ENCODE results near the gene MINPP1. TPM values are rescaled to one million over a fixed set of nuclear protein-coding genes. Genes with fewer than 3 reads are reported as not detected.

Gene MINPP1
- total and polyA plus RNA-seq, 2 of the 13 experiments (the other 11 are each of a cell fraction or from before 2014, with no cell fraction given): 19.2 to 53.7 TPM

DNA sequence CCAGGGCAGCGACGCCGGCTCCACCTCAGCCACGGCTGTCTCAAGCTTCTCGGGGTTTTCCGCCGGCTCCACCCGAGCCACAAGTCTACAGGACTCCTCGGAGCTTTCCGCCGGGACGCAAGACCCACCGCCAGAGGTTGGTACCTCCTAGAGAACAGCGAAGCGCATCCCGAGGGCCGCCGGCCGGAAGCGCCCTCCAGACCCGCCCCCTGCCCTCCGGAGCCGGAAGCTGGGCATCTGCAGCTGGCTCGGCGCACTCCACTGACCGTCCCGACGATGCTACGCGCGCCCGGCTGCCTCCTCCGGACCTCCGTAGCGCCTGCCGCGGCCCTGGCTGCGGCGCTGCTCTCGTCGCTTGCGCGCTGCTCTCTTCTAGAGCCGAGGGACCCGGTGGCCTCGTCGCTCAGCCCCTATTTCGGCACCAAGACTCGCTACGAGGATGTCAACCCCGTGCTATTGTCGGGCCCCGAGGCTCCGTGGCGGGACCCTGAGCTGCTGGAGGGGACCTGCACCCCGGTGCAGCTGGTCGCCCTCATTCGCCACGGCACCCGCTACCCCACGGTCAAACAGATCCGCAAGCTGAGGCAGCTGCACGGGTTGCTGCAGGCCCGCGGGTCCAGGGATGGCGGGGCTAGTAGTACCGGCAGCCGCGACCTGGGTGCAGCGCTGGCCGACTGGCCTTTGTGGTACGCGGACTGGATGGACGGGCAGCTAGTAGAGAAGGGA, at the start of gene MINPP1 (continued):
- TF ChIP-seq, protein P1, sequence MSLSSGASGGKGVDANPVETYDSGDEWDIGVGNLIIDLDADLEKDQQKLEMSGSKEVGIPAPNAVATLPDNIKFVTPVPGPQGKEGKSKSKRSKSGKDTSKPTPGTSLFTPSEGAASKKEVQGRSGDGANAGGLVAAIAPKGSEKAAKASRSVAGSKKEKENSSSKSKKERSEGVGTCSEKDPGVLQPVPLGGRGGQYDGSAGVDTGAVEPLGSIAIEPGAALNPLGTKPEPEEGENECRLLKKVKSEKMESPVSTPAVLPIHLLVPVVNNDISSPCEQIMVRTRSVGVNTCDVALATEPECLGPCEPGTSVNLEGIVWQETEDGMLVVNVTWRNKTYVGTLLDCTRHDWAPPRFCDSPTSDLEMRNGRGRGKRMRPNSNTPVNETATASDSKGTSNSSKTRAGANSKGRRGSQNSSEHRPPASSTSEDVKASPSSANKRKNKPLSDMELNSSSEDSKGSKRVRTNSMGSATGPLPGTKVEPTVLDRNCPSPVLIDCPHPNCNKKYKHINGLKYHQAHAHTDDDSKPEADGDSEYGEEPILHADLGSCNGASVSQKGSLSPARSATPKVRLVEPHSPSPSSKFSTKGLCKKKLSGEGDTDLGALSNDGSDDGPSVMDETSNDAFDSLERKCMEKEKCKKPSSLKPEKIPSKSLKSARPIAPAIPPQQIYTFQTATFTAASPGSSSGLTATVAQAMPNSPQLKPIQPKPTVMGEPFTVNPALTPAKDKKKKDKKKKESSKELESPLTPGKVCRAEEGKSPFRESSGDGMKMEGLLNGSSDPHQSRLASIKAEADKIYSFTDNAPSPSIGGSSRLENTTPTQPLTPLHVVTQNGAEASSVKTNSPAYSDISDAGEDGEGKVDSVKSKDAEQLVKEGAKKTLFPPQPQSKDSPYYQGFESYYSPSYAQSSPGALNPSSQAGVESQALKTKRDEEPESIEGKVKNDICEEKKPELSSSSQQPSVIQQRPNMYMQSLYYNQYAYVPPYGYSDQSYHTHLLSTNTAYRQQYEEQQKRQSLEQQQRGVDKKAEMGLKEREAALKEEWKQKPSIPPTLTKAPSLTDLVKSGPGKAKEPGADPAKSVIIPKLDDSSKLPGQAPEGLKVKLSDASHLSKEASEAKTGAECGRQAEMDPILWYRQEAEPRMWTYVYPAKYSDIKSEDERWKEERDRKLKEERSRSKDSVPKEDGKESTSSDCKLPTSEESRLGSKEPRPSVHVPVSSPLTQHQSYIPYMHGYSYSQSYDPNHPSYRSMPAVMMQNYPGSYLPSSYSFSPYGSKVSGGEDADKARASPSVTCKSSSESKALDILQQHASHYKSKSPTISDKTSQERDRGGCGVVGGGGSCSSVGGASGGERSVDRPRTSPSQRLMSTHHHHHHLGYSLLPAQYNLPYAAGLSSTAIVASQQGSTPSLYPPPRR (CRISPR knock-in tag; IDR thresholded peaks at IDR 0.05; ENCODE audit: borderline replicate concordance): peak; percentile 20; the same call in 1 of the 2 replicates
- no peak for TF ChIP-seq ZNF773 (CRISPR knock-in tag; IDR thresholded peaks at IDR 0.05; ENCODE audit: borderline replicate concordance)
- TF ChIP-seq, protein P2, sequence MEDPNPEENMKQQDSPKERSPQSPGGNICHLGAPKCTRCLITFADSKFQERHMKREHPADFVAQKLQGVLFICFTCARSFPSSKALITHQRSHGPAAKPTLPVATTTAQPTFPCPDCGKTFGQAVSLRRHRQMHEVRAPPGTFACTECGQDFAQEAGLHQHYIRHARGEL (CRISPR knock-in tag; IDR thresholded peaks at IDR 0.05): peak; percentile 68; the same call in 1 of the 2 replicates
- TF ChIP-seq, protein P3, sequence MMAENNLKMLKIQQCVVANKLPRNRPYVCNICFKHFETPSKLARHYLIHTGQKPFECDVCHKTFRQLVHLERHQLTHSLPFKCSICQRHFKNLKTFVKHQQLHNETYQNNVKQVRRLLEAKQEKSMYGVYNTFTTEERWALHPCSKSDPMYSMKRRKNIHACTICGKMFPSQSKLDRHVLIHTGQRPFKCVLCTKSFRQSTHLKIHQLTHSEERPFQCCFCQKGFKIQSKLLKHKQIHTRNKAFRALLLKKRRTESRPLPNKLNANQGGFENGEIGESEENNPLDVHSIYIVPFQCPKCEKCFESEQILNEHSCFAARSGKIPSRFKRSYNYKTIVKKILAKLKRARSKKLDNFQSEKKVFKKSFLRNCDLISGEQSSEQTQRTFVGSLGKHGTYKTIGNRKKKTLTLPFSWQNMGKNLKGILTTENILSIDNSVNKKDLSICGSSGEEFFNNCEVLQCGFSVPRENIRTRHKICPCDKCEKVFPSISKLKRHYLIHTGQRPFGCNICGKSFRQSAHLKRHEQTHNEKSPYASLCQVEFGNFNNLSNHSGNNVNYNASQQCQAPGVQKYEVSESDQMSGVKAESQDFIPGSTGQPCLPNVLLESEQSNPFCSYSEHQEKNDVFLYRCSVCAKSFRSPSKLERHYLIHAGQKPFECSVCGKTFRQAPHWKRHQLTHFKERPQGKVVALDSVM (CRISPR knock-in tag; IDR thresholded peaks at IDR 0.05): peak; percentile 57; the same call in 1 of the 2 replicates
- peak; percentile 61 for TF ChIP-seq RBM39 (IDR thresholded peaks at IDR 0.05; ENCODE audit: low read depth, low read length, poor library complexity, severe bottlenecking)
- no peak for TF ChIP-seq ZNF567 (CRISPR knock-in tag; IDR thresholded peaks at IDR 0.05; ENCODE audit: borderline replicate concordance)
- peak; percentile 57; the same call in 1 of the 2 replicates for TF ChIP-seq ELF3 (CRISPR knock-in tag; IDR thresholded peaks at IDR 0.05)
- TF ChIP-seq ZFP1 (CRISPR knock-in tag; IDR thresholded peaks at IDR 0.05): 0 out of 2 replicates have a peak, but pooled peaks have one; percentile 12
- TF ChIP-seq TGIF2 (CRISPR knock-in tag; IDR thresholded peaks at IDR 0.05): 0 out of 2 replicates have a peak, but pooled peaks have one; percentile 35
- TF ChIP-seq ZNF768 (CRISPR knock-in tag; IDR thresholded peaks at IDR 0.05): peak; percentile 47
- TF ChIP-seq ARNT2 (CRISPR knock-in tag; IDR thresholded peaks at IDR 0.05; ENCODE audit: low read depth): peak; percentile 58; the same call in 1 of the 2 replicates
- TF ChIP-seq SAP130 (CRISPR knock-in tag; IDR thresholded peaks at IDR 0.05; ENCODE audit: low read depth): peak; percentile 88
- TF ChIP-seq BCL3 (CRISPR knock-in tag; IDR thresholded peaks at IDR 0.05): 0 out of 2 replicates have a peak, but pooled peaks have one; percentile 35
- TF ChIP-seq SP5 (CRISPR knock-in tag; IDR thresholded peaks at IDR 0.05; ENCODE audit: borderline replicate concordance, low read depth): 0 out of 2 replicates have a peak, but pooled peaks have one; percentile 42
- TF ChIP-seq FOXC1 (CRISPR knock-in tag; IDR thresholded peaks at IDR 0.05; ENCODE audit: borderline replicate concordance): peak; percentile 84
- peak; percentile 15; the same call in 1 of the 2 replicates for TF ChIP-seq ZBTB7A (CRISPR knock-in tag; IDR thresholded peaks at IDR 0.05)
- TF ChIP-seq HIVEP1 (CRISPR knock-in tag; IDR thresholded peaks at IDR 0.05): peak; percentile 70; the same call in 1 of the 2 replicates
- TF ChIP-seq, protein P4, sequence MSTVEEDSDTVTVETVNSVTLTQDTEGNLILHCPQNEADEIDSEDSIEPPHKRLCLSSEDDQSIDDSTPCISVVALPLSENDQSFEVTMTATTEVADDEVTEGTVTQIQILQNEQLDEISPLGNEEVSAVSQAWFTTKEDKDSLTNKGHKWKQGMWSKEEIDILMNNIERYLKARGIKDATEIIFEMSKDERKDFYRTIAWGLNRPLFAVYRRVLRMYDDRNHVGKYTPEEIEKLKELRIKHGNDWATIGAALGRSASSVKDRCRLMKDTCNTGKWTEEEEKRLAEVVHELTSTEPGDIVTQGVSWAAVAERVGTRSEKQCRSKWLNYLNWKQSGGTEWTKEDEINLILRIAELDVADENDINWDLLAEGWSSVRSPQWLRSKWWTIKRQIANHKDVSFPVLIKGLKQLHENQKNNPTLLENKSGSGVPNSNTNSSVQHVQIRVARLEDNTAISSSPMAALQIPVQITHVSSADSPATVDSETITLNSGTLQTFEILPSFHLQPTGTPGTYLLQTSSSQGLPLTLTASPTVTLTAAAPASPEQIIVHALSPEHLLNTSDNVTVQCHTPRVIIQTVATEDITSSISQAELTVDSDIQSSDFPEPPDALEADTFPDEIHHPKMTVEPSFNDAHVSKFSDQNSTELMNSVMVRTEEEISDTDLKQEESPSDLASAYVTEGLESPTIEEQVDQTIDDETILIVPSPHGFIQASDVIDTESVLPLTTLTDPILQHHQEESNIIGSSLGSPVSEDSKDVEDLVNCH (CRISPR knock-in tag; IDR thresholded peaks at IDR 0.05): 0 out of 2 replicates have a peak, but pooled peaks have one; percentile 50

Measured in HepG2 (cell line).